ENCODE results near the gene UROC1.

Gene UROC1

GRCh38 chr3:126466886-126467610, 50.5 kb downstream of the UROC1 start:
- no peak for TF ChIP-seq POLR2A (IDR thresholded peaks at IDR 0.05; ENCODE audit: low read depth, low read length)
- no peak for DNase-seq (ENCODE audit: insufficient read length)

GRCh38 chr3:126465928-126466544, 51.5 kb downstream of the UROC1 start:
- FAIRE-seq = no peak
- no peak for DNase-seq (ENCODE audit: insufficient read length)

More at GRCh38 chr3:126466886-126467610, 50.5 kb downstream of the UROC1 start:
- no peak for FAIRE-seq

DNA sequence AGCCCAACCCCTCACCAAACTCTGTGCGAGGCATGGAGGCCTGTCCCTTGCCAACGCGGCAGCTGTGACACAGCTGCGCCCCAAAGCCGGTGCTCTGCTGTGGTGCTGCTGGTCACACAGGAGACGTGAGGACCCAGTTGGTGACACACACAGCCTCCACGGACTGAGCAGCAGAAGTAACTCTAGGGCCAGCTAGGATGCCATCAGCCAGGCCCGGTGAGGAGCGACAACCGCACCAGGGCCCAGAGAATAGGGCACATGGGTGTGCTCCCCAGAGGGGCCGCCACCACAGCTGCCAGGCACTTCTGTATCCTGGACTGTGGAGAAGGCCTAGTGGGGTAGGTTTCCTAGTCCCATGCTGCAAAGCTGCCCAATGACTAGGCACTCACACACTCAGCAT, 52.6 kb downstream of the UROC1 start:
- DNase-seq (ENCODE audit: insufficient read length) (no peak), FAIRE-seq (no peak)
- TF ChIP-seq TAF1 (IDR thresholded peaks at IDR 0.05; ENCODE audit: borderline replicate concordance, low read depth, low read length) (no peak), POLR2A (IDR thresholded peaks at IDR 0.05; ENCODE audit: low read depth, low read length) (no peak), POLR2AphosphoS5 (IDR thresholded peaks at IDR 0.05; ENCODE audit: low read depth, low read length) (no peak)

More at GRCh38 chr3:126465928-126466544, 51.5 kb downstream of the UROC1 start:
- TF ChIP-seq TAF1 (IDR thresholded peaks at IDR 0.05; ENCODE audit: borderline replicate concordance, low read depth, low read length) (no peak), POLR2A (IDR thresholded peaks at IDR 0.05; ENCODE audit: low read depth, low read length) (no peak), POLR2AphosphoS5 (IDR thresholded peaks at IDR 0.05; ENCODE audit: low read depth, low read length) (no peak)

DNA sequence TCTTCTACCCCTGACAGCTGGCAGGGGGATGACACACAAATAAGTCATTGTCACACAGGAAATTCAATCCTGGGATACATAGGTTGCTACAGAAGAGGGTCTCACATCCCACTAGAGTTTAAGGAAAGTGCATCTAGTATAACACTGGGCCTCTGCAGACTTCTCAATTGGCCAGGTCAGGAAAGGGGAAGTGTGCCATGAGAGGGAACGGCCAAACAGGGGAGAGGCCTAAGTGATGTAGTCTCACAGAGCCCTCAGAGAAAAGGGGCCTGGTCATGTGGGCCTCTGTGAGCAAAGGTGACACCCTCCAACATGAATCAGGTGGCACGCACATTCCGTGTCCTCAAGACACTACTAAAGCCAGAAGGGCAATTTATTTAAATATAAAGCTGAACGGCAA, 53.1 kb downstream of the UROC1 start:
- no peak for FAIRE-seq
- no peak for TF ChIP-seq TAF1 (IDR thresholded peaks at IDR 0.05; ENCODE audit: borderline replicate concordance, low read depth, low read length)
- TF ChIP-seq POLR2A (IDR thresholded peaks at IDR 0.05; ENCODE audit: low read depth, low read length) = no peak
- no peak for TF ChIP-seq POLR2AphosphoS5 (IDR thresholded peaks at IDR 0.05; ENCODE audit: low read depth, low read length)
- DNase-seq (ENCODE audit: insufficient read length) = no peak

DNA sequence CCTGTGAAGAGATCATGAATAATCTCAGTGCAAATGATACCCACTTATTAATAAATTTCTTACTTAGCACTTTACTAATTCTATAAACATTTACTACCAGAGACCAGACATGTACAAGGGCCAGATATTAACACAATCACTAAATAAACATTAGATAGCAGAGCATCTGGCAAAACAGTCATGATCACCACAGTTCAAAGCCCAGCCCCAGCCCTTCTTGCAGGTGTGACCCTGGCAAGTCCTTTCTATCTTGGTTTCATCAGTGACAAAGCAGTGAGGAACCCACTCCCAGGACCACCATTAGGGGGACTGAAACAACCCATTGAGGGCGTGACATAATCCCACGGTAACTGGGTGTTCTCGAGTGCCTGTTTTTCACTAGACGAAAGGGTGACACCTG, 53.5 kb downstream of the UROC1 start:
- TF ChIP-seq TAF1 (IDR thresholded peaks at IDR 0.05; ENCODE audit: borderline replicate concordance, low read depth, low read length) (no peak), POLR2A (IDR thresholded peaks at IDR 0.05; ENCODE audit: low read depth, low read length) (no peak), POLR2AphosphoS5 (IDR thresholded peaks at IDR 0.05; ENCODE audit: low read depth, low read length) (no peak)
- FAIRE-seq (no peak), DNase-seq (ENCODE audit: insufficient read length) (no peak)

DNA sequence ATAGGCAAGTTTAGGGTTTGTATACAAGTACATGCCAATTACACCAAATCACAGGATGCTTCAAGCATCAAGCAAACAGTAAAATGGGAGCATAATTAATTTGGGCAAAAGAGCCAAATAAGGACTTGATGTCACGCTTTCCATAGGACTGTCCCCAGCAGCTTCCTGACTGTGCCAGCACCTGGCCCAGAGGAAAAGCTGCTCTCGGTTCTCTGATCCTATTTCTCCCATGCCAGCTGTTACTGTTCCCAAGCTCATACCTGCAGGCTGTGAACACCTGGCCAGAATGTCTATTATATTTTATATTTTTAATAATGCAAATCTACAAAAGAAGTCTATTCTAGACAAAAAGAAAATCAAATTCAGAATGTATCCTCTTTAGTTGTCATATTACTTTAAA, 54.1 kb downstream of the UROC1 start:
- DNase-seq (ENCODE audit: insufficient read length) (no peak), FAIRE-seq (no peak)
- TF ChIP-seq TAF1 (IDR thresholded peaks at IDR 0.05; ENCODE audit: borderline replicate concordance, low read depth, low read length) (no peak), POLR2A (IDR thresholded peaks at IDR 0.05; ENCODE audit: low read depth, low read length) (no peak), POLR2AphosphoS5 (IDR thresholded peaks at IDR 0.05; ENCODE audit: low read depth, low read length) (no peak)

GRCh38 chr3:126461450-126462070, 56.0 kb downstream of the UROC1 start:
- DNase-seq (ENCODE audit: insufficient read length) (no peak), FAIRE-seq (no peak)
- TF ChIP-seq POLR2A (IDR thresholded peaks at IDR 0.05; ENCODE audit: low read depth, low read length) (no peak), POLR2AphosphoS5 (IDR thresholded peaks at IDR 0.05; ENCODE audit: low read depth, low read length) (no peak), TAF1 (IDR thresholded peaks at IDR 0.05; ENCODE audit: borderline replicate concordance, low read depth, low read length) (no peak)

DNA sequence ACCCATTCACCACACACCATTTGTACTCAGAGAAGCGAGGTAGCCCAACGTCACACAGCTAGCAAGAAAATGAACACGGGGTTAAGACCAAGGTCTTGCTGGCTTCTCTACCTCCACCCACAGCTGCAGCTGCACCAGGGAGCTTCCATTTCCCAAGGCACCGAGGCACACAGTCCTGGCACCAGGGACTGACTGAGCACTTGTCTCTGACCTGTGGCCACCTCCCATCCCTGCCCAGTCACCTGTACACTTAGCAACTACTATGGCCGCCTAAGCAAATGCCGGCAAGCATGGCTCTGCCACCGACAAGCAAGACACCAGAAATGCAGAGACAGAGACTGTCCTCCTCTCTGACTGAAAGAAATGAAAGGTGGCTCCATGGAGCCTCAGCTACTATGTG, 57.2 kb downstream of the UROC1 start:
- TF ChIP-seq TAF1 (IDR thresholded peaks at IDR 0.05; ENCODE audit: borderline replicate concordance, low read depth, low read length) (no peak), POLR2AphosphoS5 (IDR thresholded peaks at IDR 0.05; ENCODE audit: low read depth, low read length) (0 out of 2 replicates have a peak, but pooled peaks have one; percentile 25)
- DNase-seq (ENCODE audit: insufficient read length) (no peak), FAIRE-seq (no peak)

GRCh38 chr3:126459763-126460127, 57.8 kb downstream of the UROC1 start:
- FAIRE-seq = no peak
- TF ChIP-seq POLR2AphosphoS5 (IDR thresholded peaks at IDR 0.05; ENCODE audit: low read depth, low read length) = no peak
- TF ChIP-seq POLR2A (IDR thresholded peaks at IDR 0.05; ENCODE audit: low read depth, low read length) = no peak
- TF ChIP-seq TAF1 (IDR thresholded peaks at IDR 0.05; ENCODE audit: borderline replicate concordance, low read depth, low read length) = no peak
- no peak for DNase-seq (ENCODE audit: insufficient read length)

DNA sequence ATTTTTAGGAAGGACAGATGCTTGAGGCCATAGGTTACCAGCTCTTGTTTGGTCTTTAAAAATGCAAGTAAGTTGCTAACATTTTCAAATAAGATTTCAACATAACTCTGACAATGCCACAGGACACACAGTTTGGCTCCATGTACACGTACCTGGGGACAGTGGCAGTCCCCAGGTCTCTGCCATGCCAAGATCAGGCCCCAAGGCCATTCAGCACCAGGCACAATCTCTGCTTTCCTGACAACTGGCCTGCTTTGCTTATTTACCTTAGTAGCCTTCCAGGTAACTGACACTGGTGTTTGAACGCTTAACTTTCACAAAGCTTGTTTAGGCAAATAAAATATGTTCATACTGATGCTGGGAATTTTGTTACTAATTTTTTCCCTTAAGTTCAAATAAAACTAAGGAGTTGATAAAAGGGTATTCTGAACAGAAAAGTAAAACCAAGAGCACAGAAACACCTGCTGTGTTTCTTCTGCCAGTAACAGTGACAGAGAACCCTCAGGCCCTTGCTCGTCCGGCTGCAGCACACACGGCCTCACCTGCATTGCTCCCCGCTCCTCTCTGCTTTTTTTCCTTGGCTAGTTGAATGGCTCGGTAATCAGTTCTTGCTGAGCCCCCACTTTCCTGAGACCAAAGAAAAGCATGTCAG, 58.3 kb downstream of the UROC1 start:
- DNase-seq (ENCODE audit: insufficient read length) (no peak), FAIRE-seq (no peak)
- TF ChIP-seq POLR2AphosphoS5 (IDR thresholded peaks at IDR 0.05; ENCODE audit: low read depth, low read length) (no peak), TAF1 (IDR thresholded peaks at IDR 0.05; ENCODE audit: borderline replicate concordance, low read depth, low read length) (no peak), POLR2A (IDR thresholded peaks at IDR 0.05; ENCODE audit: low read depth, low read length) (no peak)

DNA sequence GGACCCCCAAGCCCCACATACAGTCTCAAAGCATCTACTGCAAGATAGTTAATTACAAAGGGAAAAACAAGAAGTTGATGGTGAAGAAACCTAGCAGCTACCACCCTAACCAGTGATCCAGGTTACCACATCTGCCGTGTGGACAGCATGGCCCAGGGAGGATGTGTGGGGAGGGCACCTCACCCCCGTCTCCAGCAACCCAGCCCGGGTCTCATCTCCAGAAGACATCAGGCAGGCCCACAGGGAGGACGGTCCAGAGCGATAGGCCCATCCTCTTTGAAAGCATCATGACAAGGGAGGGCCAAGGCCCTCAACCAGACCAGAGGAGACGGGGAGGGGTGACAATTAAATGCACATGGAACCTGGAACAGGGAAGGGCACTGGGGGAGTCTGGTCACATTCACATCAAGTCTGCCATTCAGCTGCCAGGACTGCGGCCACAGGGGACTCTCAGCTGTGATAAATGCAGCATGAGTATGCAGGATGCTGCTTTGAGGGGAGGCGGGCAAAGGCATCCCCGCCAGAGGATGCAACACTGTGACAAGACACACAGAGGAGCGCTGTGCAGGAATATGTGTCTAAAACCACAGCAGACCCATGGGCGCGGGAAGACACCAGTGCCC, 60.7 kb downstream of the UROC1 start:
- no peak for FAIRE-seq
- no peak for DNase-seq (ENCODE audit: insufficient read length)
- TF ChIP-seq TAF1 (IDR thresholded peaks at IDR 0.05; ENCODE audit: borderline replicate concordance, low read depth, low read length) (no peak), POLR2AphosphoS5 (IDR thresholded peaks at IDR 0.05; ENCODE audit: low read depth, low read length) (no peak), POLR2A (IDR thresholded peaks at IDR 0.05; ENCODE audit: low read depth, low read length) (no peak)
